IPS-NIHi7 (cell line): Measurements from ENCODE around the gene ASPSCR1.
A peak's percentile ranks its signal among the peaks of the same experiment; 100 is the strongest.

Experiments
- DNase-seq: peaks from one replicate; pipeline ENCODE4 v3.0.0; 2012; ENCODE audit warnings: mixed read lengths; ENCODE audit errors: extremely low spot score

Gene ASPSCR1

DNA sequence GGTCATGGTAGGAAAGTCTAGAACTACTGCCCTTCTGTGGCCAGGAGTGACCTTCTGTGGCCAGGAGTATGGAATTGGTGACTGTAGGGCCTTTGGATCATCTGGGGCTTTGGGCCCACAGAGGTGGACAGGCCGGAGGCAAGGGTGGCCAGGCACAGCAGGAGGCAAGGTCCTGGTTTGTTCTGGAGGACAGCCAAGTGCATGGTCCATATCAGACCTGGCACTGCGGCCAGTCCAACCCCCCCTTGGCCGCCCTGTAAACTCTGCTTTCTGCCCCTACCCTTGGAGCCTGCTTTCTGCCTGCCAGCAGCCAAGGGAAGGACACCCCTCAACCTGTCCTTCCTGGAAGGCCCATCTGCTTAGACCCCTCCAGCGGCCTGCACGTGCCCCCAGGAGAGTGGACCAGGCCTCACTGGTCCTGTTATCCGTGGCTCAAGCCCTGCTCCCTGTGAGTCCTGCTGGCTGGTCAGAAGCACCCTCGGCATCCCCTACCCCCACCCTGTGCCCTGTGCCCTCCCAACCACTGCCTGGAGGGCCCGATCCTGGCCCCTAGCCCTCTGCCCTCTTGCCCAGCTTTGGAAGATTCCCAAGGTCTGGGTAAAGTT is 62.4 kb downstream of the ASPSCR1 start:
- DNase-seq: no peak

GRCh38 chr17:82041144-82041814 is 63.9 kb downstream of the ASPSCR1 start:
- DNase-seq: no peak

- DNase-seq: no peak
These were observed 65.2 kb downstream of the ASPSCR1 start for GRCh38 chr17:82042649-82043048.

DNA sequence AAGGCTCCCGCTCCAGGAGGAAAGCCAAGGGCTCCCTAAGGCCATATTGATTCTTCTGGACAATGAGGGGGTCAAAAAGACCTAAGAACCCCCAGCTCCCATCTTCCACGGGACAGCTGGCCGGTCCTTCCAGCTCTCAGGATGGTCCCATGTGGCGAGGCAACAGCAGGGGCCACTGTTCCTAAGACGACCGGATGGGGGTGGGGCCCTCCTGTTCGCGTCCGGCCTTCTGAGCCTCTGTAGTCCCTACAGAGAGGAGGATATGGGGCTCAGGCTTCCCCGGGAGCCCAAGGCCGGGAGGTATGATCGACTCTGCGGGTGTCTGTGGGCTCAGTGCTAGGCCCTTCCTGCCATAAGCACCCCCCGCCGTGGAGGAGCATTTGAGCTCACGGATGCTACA is 66.1 kb downstream of the ASPSCR1 start:
- DNase-seq: no peak

GRCh38 chr17:82045936-82046484 is 68.6 kb downstream of the ASPSCR1 start:
- DNase-seq: no peak

DNA sequence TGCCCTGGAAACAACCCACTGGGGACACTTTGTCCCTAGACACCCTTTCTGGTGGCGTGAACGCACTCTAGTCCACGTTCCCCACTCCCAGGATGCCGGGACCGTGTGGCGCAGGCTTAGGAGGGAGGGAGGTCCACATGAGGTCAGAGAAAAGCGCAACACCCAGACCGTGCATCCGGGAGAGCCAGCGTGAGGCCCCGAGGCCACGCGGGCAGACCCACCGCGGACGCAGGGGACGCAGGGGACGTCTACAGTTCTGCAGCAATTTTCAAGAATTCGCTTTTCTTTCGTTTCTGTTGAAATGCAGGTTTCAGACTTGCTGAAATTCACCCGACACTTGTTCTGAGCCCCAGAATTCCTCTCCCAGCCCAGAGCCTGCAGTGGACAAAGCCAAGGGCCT is 69.5 kb downstream of the ASPSCR1 start:
- no peak for DNase-seq

DNA sequence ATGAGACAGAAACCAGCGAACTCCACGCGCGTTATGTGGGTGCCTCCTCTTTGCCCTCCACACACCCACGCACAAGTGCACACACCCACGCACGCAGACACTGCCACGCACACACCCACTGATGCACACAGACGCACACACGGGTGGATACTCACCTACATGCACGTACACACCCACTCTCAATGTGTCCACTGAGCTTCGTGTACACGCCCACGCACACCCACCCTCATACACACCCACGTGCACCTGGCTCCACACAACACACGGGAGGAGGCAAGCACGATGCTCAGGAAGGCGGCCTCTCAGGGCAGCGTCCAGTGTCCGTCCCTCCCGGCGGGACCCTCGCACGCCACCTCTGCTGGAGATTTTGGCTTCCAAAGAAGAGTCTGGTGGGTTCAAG is 70.0 kb downstream of the ASPSCR1 start:
- no peak for DNase-seq

GRCh38 chr17:82047914-82048570 is 70.6 kb downstream of the ASPSCR1 start:
- DNase-seq: no peak

DNA sequence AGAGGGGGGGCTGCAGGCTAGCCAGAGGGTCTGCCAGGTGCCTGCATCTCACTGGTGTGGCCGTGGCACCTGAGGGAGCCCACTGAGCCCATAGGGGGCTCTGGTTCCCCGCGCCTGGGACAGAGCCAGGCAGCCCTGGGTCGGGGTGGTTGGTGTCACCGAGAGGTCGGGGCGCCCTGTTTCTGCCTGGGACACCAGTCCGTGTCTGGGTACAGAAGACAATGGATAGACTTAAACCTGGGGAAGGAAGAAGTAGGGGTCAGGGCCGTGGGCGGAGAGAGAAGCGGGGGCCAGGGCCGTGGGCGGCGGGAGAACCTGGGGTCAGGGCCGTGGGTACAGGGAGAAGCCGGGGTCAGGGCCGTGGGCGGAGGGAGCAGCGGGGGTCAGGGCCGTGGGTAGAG is 71.1 kb downstream of the ASPSCR1 start:
- no peak for DNase-seq

GRCh38 chr17:82049106-82049505 is 71.7 kb downstream of the ASPSCR1 start:
- no peak for DNase-seq

GRCh38 chr17:82049521-82049971 is 72.1 kb downstream of the ASPSCR1 start:
- no peak for DNase-seq

DNA sequence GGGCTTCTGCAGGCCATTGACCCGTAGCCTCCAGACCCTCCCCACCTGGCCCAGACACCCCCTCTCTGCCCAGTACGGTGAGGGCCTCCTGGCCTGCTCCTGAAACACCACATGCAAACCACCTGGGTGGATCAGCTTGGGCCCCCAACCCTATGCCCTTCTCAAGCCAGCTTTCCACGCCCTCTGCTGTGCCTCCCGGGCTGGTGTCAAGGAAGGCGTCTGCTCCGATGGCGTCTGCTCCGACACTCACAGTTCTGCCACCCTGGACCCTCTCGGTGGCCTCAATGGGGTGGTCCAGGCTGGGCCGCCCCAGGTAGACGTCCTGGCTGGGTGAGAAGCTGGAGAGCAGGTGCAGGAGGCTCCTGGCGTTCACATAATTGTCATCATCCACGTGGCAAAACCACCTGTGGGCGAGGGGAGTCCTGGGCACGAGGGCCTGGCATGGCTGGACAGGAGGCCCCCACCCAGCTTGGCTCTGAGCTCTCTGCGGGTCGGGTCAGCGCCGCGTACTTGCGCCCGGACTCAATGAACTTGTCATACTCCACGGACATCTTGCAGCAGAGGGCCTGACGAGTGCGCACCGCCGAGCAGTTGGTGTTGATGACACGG is 72.8 kb downstream of the ASPSCR1 start:
- DNase-seq: no peak

GRCh38 chr17:82050761-82051641 is 73.6 kb downstream of the ASPSCR1 start:
- peak; percentile 55 for DNase-seq

GRCh38 chr17:82051776-82052637 is 74.6 kb downstream of the ASPSCR1 start, which contains the start of the genes GPS1 and RFNG:
Gene GPS1, plus strand, starts transcription at chr17:82051898. Its CDS starts 34 bp downstream, at chr17:82051932.
Gene RFNG, minus strand, starts transcription at chr17:82051811. Its CDS starts 45 bp downstream, at chr17:82051766.
- peak; percentile 82 for DNase-seq

DNA sequence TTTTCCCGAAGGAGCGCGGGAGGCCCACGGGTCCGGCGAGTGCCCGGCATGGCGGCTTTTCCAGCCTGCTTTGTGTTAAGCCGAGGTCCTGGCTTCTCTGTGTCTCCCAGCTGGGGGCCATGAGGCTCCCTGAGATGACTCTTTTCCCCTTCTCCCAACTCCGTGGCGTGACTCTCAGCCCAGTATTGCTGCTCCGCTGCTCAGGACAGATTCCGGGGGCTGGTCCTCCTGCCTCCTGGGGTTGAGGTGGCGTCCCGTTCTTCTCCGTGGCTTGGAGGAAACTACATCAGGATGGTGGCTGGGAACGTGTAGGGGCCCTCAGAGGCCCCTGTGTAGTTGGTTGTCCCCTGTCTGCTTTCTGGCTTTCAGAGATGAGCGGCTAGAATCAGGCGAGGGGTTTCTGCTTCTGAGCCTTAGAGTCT is 75.2 kb downstream of the ASPSCR1 start:
- DNase-seq: no peak

- no peak for DNase-seq
These were observed 75.7 kb downstream of the ASPSCR1 start for GRCh38 chr17:82053130-82053529.

DNA sequence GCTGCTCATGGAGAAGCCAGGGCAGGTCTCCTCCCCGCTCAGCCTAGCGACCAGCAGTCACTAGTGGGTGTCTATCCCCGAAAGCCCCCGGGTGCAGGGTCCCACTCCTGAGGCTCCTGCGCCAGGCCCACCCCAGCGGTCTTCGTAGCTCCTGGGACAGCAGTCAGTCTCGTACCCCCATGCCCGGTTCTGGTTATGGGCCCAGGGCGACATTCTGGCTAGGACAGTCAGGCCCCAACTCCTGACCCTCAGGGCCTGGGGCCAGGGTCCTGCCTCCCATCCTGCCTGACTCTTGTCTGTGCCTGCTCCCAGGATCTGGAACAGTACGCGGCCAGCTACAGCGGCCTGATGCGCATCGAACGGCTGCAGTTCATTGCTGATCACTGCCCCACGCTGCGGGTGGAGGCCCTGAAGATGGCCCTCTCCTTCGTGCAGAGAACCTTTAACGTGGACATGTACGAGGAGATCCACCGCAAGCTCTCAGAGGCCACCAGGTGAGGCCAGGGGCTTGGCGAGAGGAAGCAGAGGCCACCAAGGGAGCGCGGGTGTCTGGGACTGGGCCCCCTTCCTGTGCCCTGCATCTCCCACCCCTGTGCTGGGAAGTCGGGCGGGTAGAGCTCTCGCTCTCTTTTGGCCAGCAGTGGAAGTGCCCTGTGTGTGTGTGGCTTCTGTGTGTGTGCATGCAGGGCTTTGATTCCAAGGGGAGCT is 76.3 kb downstream of the ASPSCR1 start:
- no peak for DNase-seq

DNA sequence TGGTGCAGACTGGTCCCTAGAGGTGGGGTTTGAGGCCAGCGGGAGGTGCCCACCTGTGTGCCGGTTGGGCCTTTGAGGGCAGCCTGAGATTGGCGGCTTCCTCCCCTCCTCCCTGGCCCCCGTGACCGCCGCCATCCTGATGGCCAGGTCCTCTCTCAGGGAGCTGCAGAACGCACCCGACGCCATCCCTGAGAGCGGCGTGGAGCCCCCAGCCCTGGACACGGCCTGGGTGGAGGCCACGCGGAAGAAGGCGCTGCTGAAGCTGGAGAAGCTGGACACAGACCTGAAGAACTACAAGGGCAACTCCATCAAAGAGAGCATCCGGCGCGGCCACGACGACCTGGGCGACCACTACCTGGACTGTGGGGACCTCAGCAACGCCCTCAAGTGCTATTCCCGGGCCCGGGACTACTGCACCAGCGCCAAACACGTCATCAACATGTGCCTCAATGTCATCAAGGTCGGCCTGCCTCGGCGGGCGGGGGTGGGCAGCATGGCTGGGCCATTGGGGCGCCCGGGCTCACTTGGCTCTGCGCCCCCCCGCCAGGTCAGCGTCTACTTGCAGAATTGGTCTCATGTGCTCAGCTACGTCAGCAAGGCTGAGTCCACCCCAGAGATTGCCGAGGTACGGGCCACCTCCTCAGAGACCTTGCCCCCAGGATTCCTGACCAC is 77.1 kb downstream of the ASPSCR1 start:
- DNase-seq: no peak
